Measurements from ENCODE around the gene FIZ1.
A peak's percentile ranks its signal among the peaks of the same experiment; 100 is the strongest.

FIZ1 gene

GRCh38 chr19:55640577-55641425 is 41.5 kb upstream of the FIZ1 start, which contains the start of gene ZNF580:
Gene ZNF580, plus strand, starts transcription at chr19:55641002. Its CDS starts 1,507 bp downstream, at chr19:55642509.
- H3K27ac Mint-ChIP-seq, result peak within 1 kb of the TSS; percentile 90
- no peaks in the 10 kb centered on the region for H3K27me3 Mint-ChIP-seq
- H3K4me3 Mint-ChIP-seq, result peak within 1 kb of the TSS; percentile 96
- H3K36me3 Mint-ChIP-seq, result peaks cover 8% of the 10 kb centered on the region
- peaks cover 56% of the 10 kb centered on the region for H3K4me1 Mint-ChIP-seq (ENCODE audit: low read depth)
- no peaks in the 10 kb centered on the region for H3K9me3 Mint-ChIP-seq (ENCODE audit: low read depth)

GRCh38 chr19:55640043-55640576 is 40.8 kb upstream of the FIZ1 start:
- Mint-ChIP-seq H3K4me3 (peak overlapping the region; percentile 84), H3K36me3 (peaks cover 8% of the 10 kb centered on the region), H3K27ac (peak overlapping the region; percentile 90), H3K27me3 (no peaks in the 10 kb centered on the region), H3K4me1 (ENCODE audit: low read depth) (peaks cover 54% of the 10 kb centered on the region), H3K9me3 (ENCODE audit: low read depth) (no peaks in the 10 kb centered on the region)

DNA sequence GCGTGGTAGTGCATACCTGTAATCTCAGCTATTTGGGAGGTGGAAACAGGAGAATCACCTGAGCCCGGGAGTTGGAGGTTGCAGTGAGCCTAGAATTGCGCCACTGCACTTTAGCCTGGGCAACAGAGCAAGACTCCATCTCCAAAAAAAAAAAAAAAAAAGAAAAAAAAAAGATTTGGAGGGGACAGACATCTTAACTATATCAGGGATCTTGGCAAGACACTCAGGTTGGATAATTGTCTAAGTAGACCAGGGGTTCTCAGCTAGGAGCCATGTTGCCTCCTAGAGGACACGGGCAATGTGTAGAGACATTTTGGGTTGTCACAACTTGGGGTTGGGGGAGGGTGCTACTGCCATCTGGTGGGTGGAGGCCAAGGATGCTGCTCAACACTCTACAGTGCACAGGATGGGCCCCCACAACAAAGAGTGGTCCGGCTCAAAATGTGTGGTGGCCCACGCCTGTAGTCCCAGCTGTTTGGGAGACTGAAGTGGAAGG is 39.6 kb upstream of the FIZ1 start:
- Mint-ChIP-seq H3K4me3 (peak overlapping the region; percentile 65), H3K36me3 (peaks cover 13% of the 10 kb centered on the region), H3K9me3 (ENCODE audit: low read depth) (no peaks in the 10 kb centered on the region), H3K27me3 (no peaks in the 10 kb centered on the region), H3K27ac (peak overlapping the region; percentile 41), H3K4me1 (ENCODE audit: low read depth) (peaks cover 59% of the 10 kb centered on the region)

DNA sequence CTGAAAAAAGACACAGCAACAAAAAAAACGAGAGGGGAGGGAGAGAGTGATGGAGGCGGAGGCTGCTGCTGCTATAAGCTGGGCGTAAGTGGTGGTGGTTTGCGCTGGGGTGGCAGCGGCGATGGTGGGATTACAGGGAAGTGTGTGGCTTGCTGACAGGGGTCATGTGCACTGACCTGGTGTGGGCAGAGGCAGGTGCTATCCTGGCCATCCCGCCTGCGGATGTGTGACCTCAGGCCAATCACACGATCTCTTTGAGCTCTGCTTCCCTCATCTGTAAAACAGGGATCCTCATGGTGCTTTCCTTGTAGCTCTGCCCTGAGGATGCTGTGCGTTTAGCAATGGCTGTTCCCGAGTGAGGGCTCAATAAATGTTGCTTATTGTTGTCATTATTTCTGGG is 38.2 kb upstream of the FIZ1 start:
- no peaks in the 10 kb centered on the region for H3K27me3 Mint-ChIP-seq
- peaks cover 13% of the 10 kb centered on the region for H3K36me3 Mint-ChIP-seq
- peaks cover 51% of the 10 kb centered on the region for H3K4me1 Mint-ChIP-seq (ENCODE audit: low read depth)
- peak overlapping the region; percentile 61 for H3K27ac Mint-ChIP-seq
- H3K9me3 Mint-ChIP-seq (ENCODE audit: low read depth), result no peaks in the 10 kb centered on the region
- peak overlapping the region; percentile 57 for H3K4me3 Mint-ChIP-seq

GRCh38 chr19:55636723-55637122 is 37.4 kb upstream of the FIZ1 start:
- peaks cover 13% of the 10 kb centered on the region for H3K36me3 Mint-ChIP-seq
- no peaks in the 10 kb centered on the region for H3K9me3 Mint-ChIP-seq (ENCODE audit: low read depth)
- no peaks in the 10 kb centered on the region for H3K27me3 Mint-ChIP-seq
- peak overlapping the region; percentile 98 for H3K4me3 Mint-ChIP-seq
- peaks cover 54% of the 10 kb centered on the region for H3K4me1 Mint-ChIP-seq (ENCODE audit: low read depth)
- peak overlapping the region; percentile 100 for H3K27ac Mint-ChIP-seq

DNA sequence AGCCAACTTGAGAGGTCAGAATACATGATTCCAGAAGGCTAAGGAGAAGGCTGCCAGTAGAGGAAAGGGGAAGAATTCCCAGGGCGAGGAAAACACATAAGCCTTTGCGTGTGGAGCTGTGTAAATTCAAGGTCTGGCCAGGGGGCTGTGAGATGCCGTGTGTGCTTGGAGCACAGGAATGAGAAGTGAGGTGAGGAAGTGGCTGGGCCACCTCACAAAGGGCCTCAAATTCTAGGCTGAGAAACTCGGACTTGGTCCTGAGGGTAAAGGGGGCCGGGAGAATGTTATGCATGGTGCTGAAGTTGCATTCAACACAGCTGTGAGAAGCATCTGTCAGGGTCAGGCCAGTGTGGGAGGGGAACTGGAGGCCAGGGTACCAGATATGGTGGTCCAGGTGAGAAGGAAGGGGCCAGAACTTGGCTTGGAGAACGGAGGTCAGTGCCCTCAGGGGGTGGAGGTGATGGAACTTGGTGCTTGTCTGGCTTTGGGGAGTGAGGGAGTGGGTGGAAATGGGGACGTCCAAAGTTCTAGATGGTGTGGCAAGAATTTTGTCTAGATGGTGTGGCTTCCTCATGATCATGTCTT is 36.6 kb upstream of the FIZ1 start:
- Mint-ChIP-seq H3K4me3 (peak overlapping the region; percentile 98), H3K27me3 (no peaks in the 10 kb centered on the region), H3K27ac (peak overlapping the region; percentile 100), H3K9me3 (ENCODE audit: low read depth) (no peaks in the 10 kb centered on the region), H3K4me1 (ENCODE audit: low read depth) (peaks cover 57% of the 10 kb centered on the region), H3K36me3 (peaks cover 13% of the 10 kb centered on the region)

GRCh38 chr19:55635334-55635717 is 36.0 kb upstream of the FIZ1 start:
- Mint-ChIP-seq H3K27ac (peak overlapping the region; percentile 100), H3K36me3 (peaks cover 13% of the 10 kb centered on the region), H3K4me1 (ENCODE audit: low read depth) (peaks cover 54% of the 10 kb centered on the region), H3K9me3 (ENCODE audit: low read depth) (no peaks in the 10 kb centered on the region), H3K27me3 (no peaks in the 10 kb centered on the region), H3K4me3 (peak overlapping the region; percentile 98)

DNA sequence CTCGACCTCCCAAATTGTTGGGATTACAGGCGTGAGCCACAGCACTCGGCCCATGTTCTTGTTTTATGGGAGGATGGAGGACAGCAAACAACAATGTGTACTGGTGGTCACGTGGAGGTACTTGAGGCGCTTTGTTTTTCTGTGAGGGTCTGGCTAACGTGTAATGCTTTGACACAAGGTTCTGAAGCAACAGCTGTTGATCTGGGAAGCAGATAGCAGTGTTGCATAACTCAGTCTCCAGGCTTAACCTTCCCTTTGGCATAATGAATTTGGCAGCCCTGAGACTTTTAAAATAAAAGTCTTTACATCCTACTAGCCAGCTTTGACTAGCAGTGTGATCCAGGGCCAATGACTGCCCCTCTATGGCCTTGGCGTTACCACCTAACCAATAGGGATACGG is 34.5 kb upstream of the FIZ1 start:
- peak overlapping the region; percentile 98 for H3K4me3 Mint-ChIP-seq
- no peaks in the 10 kb centered on the region for H3K27me3 Mint-ChIP-seq
- no peak overlapping the region for H3K27ac Mint-ChIP-seq
- H3K36me3 Mint-ChIP-seq, result peaks cover 11% of the 10 kb centered on the region
- H3K9me3 Mint-ChIP-seq (ENCODE audit: low read depth), result no peaks in the 10 kb centered on the region
- H3K4me1 Mint-ChIP-seq (ENCODE audit: low read depth), result peaks cover 46% of the 10 kb centered on the region

DNA sequence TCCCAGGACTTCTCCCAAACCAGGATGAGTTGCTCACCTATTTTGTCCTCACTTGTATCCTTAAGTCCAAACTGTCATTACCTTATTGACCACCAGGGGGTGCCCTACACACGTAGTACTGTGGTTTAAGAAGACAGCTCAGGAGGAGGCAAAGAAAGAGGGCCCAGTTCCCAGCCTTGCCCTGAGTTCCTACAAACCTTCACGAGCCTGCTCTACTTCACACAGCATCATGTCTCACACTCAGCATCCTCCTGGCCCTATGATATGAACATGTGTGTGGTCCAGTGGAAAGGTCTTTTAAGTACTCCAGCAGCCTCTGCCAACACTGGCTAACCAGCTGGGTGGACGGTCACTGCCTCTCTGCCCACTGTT is 33.1 kb upstream of the FIZ1 start:
- Mint-ChIP-seq H3K27ac (peak overlapping the region; percentile 64), H3K4me1 (ENCODE audit: low read depth) (peaks cover 42% of the 10 kb centered on the region), H3K4me3 (peak overlapping the region; percentile 1)

GRCh38 chr19:55626350-55626749 is 27.0 kb upstream of the FIZ1 start:
- H3K36me3 Mint-ChIP-seq, result no peaks in the 10 kb centered on the region
- H3K27me3 Mint-ChIP-seq, result no peaks in the 10 kb centered on the region
- H3K9me3 Mint-ChIP-seq (ENCODE audit: low read depth), result no peaks in the 10 kb centered on the region
- H3K27ac Mint-ChIP-seq, result peak overlapping the region; percentile 16
- H3K4me1 Mint-ChIP-seq (ENCODE audit: low read depth), result peaks cover 37% of the 10 kb centered on the region
- H3K4me3 Mint-ChIP-seq, result peak overlapping the region; percentile 70

More for the DNA sequence above, 33.1 kb upstream of the FIZ1 start:
- Mint-ChIP-seq H3K27me3 (no peaks in the 10 kb centered on the region), H3K36me3 (peaks cover 7% of the 10 kb centered on the region), H3K9me3 (ENCODE audit: low read depth) (no peaks in the 10 kb centered on the region)

GRCh38 chr19:55625004-55625326 is 25.6 kb upstream of the FIZ1 start:
- Mint-ChIP-seq H3K27me3 (no peaks in the 10 kb centered on the region), H3K4me1 (ENCODE audit: low read depth) (peaks cover 51% of the 10 kb centered on the region), H3K36me3 (no peaks in the 10 kb centered on the region), H3K27ac (peak overlapping the region; percentile 84), H3K4me3 (peak overlapping the region; percentile 84), H3K9me3 (ENCODE audit: low read depth) (no peaks in the 10 kb centered on the region)

DNA sequence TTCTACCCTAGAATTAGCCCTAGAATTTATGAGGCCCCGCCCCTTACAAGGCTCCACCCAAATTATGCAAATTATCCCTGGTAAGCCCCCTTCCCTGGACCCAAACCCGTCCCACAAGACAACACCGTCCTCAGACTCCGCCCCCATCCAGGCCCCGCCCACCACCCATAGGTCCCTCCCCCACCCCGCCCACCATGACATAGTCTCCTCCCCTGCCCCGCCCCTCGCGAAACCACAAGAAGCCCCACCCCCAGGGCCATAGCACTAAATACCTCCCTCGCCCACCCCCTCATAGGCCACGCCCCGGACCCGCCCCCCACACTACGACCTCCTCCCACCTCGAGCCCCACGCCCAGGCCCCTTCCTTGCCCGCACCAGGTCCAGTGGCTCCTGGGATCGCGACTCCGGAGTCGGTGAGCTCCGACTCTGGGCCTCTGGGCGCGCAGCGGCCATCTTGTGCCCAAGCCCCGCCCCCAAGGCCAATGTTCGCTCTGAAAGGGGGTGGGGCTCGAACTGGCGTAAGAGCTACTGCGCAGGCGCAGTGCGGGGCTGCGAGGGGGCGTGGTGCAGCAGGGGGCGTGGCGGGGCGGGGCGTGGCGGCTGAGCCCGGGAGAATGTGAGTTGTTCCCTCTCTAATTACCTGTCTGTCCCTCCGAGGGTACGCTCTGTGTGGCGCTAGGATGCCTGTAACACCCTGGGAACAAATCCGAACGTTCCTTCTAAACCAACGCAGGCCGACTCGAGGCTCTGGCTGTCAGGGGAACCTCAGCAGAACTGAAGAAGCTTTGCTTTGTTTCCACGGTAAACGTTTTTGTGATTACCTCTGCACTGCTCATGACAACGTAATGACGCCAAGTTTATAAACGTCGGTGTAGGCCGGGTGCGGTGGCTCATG is 25.0 kb upstream of the FIZ1 start, which contains the start of gene ZNF784:
TSS of gene ZNF784 (minus strand) at position 458 of the 895 bp plus-strand sequence. CDS start at position 453, 5 bp downstream.
- no peaks in the 10 kb centered on the region for H3K27me3 Mint-ChIP-seq
- peak within 1 kb of the TSS; percentile 84 for H3K4me3 Mint-ChIP-seq
- H3K9me3 Mint-ChIP-seq (ENCODE audit: low read depth), result no peaks in the 10 kb centered on the region
- H3K27ac Mint-ChIP-seq, result peak within 1 kb of the TSS; percentile 84
- no peaks in the 10 kb centered on the region for H3K36me3 Mint-ChIP-seq
- H3K4me1 Mint-ChIP-seq (ENCODE audit: low read depth), result peaks cover 56% of the 10 kb centered on the region

DNA sequence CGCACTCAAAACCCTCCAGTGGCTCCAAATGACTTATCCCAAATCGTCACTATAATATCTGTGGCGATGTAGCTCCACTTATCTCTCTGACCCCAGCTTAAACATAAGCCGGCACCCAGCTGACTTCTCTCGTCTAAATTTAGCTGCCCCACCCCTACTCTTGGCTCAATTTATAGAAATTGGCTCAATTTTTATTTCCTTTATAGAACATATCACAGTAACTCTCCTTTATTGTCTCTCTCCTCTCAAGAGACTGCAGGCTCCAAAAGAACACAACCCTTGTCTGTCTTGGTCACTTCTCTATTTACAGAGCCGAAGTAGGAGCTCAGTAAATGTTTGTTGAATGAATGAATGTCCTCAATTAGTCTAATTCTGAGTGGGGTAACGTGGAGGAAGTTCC is 24.2 kb upstream of the FIZ1 start:
- H3K4me1 Mint-ChIP-seq (ENCODE audit: low read depth), result peaks cover 59% of the 10 kb centered on the region
- no peaks in the 10 kb centered on the region for H3K36me3 Mint-ChIP-seq
- H3K9me3 Mint-ChIP-seq (ENCODE audit: low read depth), result no peaks in the 10 kb centered on the region
- peak overlapping the region; percentile 84 for H3K27ac Mint-ChIP-seq
- peak overlapping the region; percentile 84 for H3K4me3 Mint-ChIP-seq
- H3K27me3 Mint-ChIP-seq, result no peaks in the 10 kb centered on the region

GRCh38 chr19:55623130-55623529 is 23.8 kb upstream of the FIZ1 start:
- Mint-ChIP-seq H3K4me3 (no peak overlapping the region), H3K36me3 (no peaks in the 10 kb centered on the region), H3K9me3 (ENCODE audit: low read depth) (no peaks in the 10 kb centered on the region), H3K27ac (no peak overlapping the region), H3K27me3 (no peaks in the 10 kb centered on the region), H3K4me1 (ENCODE audit: low read depth) (peaks cover 60% of the 10 kb centered on the region)
